GM19455 (cell line): ENCODE measurements around the gene SELENOM.

Experiments used
- ATAC-seq: cut with Tn5 transposase; IDR thresholded peaks from one replicate; pipeline ENCODE4 v1.9.1; 2021; ENCODE audit not compliant: unreplicated experiment

The SELENOM gene, protein sequence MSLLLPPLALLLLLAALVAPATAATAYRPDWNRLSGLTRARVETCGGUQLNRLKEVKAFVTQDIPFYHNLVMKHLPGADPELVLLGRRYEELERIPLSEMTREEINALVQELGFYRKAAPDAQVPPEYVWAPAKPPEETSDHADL

DNA sequence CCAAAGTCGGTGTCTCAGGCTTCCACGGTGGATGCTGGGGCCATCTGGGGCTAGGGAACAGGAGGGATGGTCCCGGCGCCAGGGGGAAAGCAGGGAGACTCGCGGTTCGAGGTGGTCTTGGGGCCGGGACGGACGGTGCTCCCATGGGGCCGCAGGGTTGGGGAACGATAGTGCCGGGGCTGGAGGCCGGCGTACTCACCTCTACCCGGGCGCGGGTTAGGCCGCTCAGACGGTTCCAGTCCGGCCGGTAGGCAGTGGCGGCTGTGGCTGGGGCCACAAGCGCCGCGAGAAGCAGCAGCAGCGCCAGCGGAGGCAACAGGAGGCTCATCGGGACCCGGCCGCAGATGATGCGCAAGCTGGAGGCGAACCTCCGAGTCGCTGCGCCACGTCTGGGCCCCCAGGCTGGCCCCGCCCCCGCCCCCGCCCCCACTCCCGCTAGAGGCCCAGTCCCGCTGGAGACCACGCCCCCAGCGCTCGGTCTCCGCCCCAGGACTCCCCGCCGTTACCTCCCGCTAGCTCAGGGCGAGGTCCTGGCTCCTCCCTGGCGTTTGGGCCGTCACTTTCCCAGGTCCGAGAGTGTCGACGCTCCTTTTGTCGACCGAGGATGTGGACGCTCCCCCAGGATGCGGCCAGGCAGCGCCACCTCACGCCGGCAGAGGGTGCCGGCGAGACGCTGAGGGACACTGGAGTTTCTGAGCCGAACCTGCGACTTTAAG is at the start of gene SELENOM:
SELENOM (minus strand) TSS at position 391 of the 716 bp plus-strand sequence; CDS start at position 328, 63 bp downstream.
- ATAC-seq = peak; percentile 70

DNA sequence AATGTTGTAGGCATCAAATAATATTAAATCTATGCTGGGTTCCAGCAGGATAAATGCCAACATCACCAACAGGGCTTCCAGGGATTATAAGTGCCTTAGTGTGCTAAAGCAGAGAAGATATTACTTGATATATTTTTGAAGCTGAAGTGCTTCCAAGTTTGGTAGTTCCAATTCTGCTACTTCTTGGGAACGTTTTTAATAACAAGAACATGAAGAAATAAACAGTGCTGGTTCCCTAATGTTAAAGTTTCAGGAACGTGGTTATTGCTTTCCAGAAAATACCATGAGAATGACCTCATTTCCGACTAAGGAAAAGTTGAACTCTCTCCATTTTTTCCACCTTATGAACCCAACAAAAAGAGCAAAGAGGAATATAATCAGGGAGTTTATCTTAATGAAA is 48.1 kb upstream of the SELENOM start:
- no peak for ATAC-seq

DNA sequence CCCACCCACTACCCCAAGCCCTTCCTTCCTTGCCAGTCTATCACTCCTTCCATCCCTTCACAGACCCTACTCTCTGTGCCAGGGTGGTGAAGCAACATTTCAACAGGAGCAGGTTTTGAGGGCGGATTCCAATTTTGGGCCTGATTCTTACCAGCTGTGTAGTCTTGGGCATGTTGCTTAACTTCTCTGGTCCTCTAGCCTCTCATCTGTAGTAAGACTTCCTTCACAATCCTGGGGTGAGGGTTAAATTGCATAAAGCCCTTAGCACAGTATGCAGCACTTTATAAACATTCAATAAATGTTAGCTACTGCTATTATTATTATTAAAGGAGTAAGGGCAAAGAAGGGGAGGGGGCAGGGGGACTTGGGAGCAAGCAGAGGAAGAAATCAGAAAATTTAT is 47.6 kb upstream of the SELENOM start:
- ATAC-seq = no peak

- ATAC-seq = no peak
These were observed 46.0 kb upstream of the SELENOM start for GRCh38 chr22:31153357-31153756.

GRCh38 chr22:31151872-31152271 is 44.5 kb upstream of the SELENOM start:
- no peak for ATAC-seq

DNA sequence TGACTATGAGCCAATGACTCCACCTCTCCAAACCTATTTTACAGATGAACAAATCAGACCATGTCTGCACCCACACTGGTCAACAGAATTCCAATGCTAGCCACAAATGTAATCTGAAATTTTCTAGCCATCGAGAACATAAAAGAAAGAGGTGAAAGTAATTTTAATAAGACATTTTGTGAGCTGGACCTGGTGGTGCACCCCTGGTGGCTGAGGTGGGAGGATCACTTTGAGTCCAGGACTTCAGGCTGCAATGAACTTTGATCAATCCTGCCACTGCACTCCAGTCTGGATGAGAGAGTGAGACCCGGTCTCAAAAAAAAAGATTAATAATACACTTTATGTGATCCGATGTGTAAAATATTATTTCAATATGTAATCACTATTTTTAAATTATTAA is 43.2 kb upstream of the SELENOM start:
- ATAC-seq = no peak

GRCh38 chr22:31148953-31149627 is 41.7 kb upstream of the SELENOM start:
- ATAC-seq = no peak

DNA sequence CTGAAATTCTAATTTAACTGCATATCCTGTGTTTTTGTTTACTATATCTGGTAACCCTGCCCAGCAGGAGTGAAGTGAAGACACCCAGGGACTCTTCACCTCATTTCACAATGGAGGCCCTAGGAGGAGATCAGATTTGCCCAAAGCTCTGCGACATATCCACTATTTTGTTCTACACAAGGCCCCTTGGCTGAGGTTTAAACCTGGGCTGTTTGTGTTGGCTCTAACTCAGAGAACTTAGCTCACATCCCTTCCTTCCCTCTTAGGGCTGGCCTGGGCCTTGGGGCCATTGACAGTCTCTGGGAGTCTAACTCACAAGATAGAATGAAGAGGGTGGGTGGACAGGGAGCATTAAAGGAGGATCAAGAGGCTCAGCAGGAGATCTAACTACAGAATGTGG is 41.1 kb upstream of the SELENOM start:
- no peak for ATAC-seq

GRCh38 chr22:31144223-31144622 is 36.9 kb upstream of the SELENOM start:
- ATAC-seq = no peak

GRCh38 chr22:31143537-31143936 is 36.2 kb upstream of the SELENOM start:
- ATAC-seq = no peak

DNA sequence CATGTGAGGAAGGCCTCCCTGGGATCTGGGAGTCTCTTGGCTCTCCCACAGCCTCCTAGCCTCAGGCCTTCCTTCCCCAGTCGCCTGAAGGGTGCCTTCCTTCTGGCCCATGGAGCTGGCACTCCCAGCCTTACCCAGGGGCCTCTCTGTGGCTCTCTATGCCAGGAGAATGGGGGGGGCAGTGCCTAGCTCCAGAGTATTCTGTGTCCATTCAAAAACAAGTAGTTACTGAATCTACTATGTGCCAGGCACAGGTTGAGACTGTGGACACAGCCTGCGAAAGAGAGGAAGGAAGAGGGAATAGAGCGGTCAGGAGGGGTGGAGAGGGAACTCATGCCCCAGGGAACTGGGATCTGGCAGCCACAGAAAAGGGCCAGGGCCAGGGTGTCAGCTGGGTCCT is 35.7 kb upstream of the SELENOM start:
- no peak for ATAC-seq

- no peak for ATAC-seq
These were observed 34.9 kb upstream of the SELENOM start for GRCh38 chr22:31142285-31142684.

GRCh38 chr22:31141551-31141950 is 34.2 kb upstream of the SELENOM start:
- no peak for ATAC-seq

DNA sequence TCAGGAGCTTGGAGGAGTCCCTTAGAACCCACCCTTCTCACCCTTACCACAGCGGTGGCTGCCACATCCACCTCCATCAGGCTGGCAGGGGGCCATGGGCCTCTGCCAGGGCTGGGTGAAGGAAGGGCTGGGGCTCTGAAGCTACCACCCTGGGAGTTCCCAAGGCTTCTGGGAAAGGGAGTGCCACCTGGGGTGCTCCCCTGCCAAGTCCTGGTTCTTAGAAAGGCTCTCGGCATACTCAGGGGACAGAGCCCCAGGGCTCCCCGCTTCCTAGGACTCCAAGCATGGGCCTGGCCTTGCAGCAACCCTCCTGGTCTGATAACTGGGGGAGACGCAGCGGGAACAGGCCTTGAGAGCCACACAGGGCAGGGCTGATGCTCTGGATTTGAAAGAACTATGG is 33.4 kb upstream of the SELENOM start:
- ATAC-seq = no peak

- ATAC-seq = no peak
These were observed 32.7 kb upstream of the SELENOM start, which contains the start of gene PLA2G3 for GRCh38 chr22:31139866-31140716. PLA2G3 (minus strand) TSS chr22:31140508; CDS start chr22:31140354, 154 bp downstream.

DNA sequence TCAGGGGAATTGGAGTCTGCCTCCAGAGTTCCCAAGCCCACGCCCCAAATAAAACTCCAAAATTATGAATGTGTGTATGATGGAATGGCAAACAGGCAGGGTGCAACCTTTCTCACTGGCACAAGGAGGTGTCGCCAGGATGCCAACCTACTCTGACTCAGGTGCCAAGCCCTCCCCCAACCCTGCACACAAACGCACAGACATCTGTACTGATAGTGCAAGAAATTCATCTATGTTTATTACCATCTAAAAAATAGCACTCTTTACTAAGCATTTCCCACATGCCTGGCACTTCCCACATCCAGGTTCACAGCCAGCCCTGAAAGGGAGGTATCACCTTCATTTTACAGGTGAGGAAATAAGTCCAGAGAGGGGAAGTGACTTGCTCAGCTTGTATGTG is 31.7 kb upstream of the SELENOM start:
- no peak for ATAC-seq

DNA sequence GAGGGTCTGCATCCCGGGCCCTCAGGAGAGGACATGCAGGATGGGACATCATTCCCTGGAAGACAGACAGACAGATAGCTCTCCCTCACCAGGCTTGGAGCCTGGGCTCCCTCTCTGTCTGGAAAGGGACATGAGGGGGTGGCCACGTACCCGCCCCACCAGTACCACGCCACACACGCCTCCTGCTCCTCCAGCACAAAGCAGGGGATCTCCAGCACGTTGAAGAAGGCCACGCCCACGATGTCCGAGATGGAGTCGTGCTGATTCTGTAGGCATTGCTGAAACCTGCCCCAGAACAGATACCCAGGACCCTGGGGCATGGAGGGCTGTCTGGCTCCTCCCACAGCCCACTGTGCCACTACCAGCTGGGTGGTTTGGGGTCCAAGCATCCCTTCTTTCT is 30.8 kb upstream of the SELENOM start:
- ATAC-seq = no peak

DNA sequence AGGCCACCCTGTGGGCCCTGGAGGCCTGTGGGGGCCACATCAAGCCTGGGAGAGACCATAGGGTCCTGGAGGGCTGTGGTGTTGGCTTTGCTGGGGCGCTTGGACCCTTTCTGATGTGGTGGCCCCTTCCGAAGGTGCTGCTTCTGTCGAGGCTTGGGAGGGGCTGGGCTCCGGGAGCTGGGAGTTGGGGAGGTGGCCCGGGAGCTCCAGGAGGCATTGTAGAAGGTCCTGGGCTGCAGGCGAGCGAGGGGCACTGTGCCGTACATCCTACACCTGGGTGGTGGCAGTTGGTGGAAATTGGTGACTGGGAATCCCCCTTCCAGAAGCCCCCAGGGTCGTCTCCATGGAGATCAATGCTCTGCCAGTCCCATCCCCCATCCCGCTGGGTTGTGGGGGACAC is 30.4 kb upstream of the SELENOM start:
- ATAC-seq = no peak

- ATAC-seq = no peak
These were observed 29.3 kb upstream of the SELENOM start for GRCh38 chr22:31136711-31137110.

DNA sequence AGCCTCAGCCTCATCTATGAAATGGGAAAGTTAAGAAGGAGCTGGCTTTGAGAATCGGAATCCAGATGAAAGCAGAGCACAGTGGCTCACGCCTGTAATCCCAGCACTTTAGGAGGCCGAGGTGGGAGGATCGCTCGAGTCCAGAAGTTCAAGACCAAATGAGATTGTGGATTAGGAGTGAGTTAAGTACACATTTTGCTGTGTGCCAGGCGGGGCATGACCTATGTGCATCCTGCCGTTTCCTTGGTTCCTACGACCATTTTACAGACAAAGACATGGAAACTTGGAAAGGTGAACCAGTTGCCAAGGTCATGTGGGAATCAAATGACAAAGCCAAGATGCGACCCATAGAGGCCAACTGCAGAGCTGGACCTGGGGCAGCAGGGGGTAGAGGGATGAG is 28.8 kb upstream of the SELENOM start:
- no peak for ATAC-seq

- no peak for ATAC-seq
These were observed 28.3 kb upstream of the SELENOM start for GRCh38 chr22:31135706-31136105.
